Measurements from ENCODE around the gene ACOXL. TPM values are rescaled to one million over a fixed set of nuclear protein-coding genes. Genes with fewer than 3 reads are reported as not detected.

The ACOXL gene
- polyA plus RNA-seq, 3 donors: 0.35 TPM; not detected in 2

DNA sequence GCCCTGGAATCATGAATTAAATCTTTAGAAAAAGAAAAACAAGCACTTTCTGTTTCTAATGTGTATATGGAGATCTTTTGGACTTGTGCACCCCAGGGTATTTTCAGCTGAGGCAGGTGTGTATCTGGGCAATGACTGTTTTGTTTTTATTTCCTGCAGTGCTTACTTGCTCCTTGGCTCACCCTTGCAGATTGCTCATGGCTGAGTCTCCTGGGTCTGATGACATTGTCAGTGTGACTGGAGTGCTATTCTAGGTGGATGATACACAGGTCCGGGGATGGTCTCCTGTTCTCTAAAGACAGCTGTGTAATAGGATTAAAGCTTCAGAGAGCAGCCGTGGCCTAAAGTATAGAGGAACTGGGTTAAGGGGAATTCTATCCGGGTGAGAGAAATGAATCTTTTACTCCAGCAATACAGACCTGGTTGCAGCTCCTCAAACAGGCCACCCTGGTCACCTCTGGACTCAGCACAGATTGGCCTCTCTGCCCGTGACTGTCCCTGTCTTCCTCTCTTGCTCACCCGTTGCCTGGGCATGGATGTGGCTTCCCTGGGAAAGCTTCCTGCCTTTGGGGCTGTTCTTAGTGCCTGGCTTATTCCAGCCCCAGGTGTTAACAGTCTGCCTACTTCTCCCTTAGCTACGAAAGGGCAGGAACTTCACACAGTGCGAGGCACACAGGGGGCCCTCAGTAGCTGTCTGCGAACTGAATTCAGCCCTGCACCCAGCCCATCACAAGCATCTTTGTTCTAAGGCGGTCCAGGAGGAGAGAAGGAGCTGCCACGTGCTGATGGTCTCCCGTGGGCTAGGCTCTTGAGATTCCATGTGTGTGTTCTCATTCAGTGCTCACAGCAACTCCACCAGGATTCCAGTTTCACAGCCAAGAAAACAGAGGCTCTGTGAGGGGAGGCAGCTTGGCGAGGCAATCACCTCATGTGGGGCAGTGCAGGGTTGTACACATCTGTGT, 84.3 kb downstream of the ACOXL start:
- peaks cover 12 to 15% of the 10 kb centered on the region in 2 donors for H3K4me1 ChIP-seq (ENCODE audit: control insufficient read depth in 1 of 2, insufficient read depth in 2 of 2, low read length in 2 of 2)
- TF ChIP-seq, protein P1, sequence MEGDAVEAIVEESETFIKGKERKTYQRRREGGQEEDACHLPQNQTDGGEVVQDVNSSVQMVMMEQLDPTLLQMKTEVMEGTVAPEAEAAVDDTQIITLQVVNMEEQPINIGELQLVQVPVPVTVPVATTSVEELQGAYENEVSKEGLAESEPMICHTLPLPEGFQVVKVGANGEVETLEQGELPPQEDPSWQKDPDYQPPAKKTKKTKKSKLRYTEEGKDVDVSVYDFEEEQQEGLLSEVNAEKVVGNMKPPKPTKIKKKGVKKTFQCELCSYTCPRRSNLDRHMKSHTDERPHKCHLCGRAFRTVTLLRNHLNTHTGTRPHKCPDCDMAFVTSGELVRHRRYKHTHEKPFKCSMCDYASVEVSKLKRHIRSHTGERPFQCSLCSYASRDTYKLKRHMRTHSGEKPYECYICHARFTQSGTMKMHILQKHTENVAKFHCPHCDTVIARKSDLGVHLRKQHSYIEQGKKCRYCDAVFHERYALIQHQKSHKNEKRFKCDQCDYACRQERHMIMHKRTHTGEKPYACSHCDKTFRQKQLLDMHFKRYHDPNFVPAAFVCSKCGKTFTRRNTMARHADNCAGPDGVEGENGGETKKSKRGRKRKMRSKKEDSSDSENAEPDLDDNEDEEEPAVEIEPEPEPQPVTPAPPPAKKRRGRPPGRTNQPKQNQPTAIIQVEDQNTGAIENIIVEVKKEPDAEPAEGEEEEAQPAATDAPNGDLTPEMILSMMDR (IDR thresholded peaks at IDR 0.05): no peak
- H3K9ac ChIP-seq (ENCODE audit: insufficient read depth, low read length, poor library complexity, severe bottlenecking): no peak overlapping the region
- DNase-seq: no peak
- Mint-ChIP-seq H3K27ac (no peak overlapping the region), H3K4me3 (no peak overlapping the region), H3K9me3 (no peaks in the 10 kb centered on the region), H3K27me3 (ENCODE audit: low read depth in 3 of 3) (peaks cover 5 to 18% (median 11%) of the 10 kb centered on the region in 3 donors), H3K4me1 (peaks cover 19% of the 10 kb centered on the region), H3K36me3 (no peaks in the 10 kb centered on the region)
- no peaks in the 10 kb centered on the region for H4K20me1 ChIP-seq (ENCODE audit: insufficient read depth, low read length)
- H3K27me3 ChIP-seq (ENCODE audit: control insufficient read depth in 2 of 2, insufficient read depth in 2 of 2, low read length in 2 of 2): no peaks in the 10 kb centered on the region
- no peaks in the 10 kb centered on the region for H3K36me3 ChIP-seq (replicated peaks in 1 of 2; ENCODE audit: control insufficient read depth in 1 of 2, insufficient read depth in 2 of 2, low read length in 2 of 2)
- no peak overlapping the region for H2AFZ ChIP-seq (ENCODE audit: insufficient read depth, low read depth, low read length, poor library complexity, severe bottlenecking)
- H3K27ac ChIP-seq (ENCODE audit: low read depth in 1 of 2, low read length in 2 of 2): no peak overlapping the region
- 89% methylated on average over 7 of the region's 12 CpGs for WGBS (ENCODE audit: insufficient coverage)
- no peak overlapping the region for H3K4me2 ChIP-seq (replicated peaks; ENCODE audit: extremely low read depth, low read length, poor library complexity, severe bottlenecking)
- no peak overlapping the region for H3K4me3 ChIP-seq (replicated peaks in 1 of 3; ENCODE audit: low read depth in 2 of 3, low read length in 3 of 3)
- no peaks in the 10 kb centered on the region for H3K79me2 ChIP-seq (ENCODE audit: insufficient read depth, low read length)
- no peaks in the 10 kb centered on the region for H3K9me3 ChIP-seq (replicated peaks in 1 of 2; ENCODE audit: control insufficient read depth in 1 of 2, insufficient read depth in 1 of 2, low read length in 2 of 2)
- intact Hi-C loops (cut with micrococcal nuclease): loop anchor here (10.0 kb wide), 2 partner anchors 298 to 308 kb away; partner anchors contain the start of gene BCL2L11 (in 1 of the 2)

DNA sequence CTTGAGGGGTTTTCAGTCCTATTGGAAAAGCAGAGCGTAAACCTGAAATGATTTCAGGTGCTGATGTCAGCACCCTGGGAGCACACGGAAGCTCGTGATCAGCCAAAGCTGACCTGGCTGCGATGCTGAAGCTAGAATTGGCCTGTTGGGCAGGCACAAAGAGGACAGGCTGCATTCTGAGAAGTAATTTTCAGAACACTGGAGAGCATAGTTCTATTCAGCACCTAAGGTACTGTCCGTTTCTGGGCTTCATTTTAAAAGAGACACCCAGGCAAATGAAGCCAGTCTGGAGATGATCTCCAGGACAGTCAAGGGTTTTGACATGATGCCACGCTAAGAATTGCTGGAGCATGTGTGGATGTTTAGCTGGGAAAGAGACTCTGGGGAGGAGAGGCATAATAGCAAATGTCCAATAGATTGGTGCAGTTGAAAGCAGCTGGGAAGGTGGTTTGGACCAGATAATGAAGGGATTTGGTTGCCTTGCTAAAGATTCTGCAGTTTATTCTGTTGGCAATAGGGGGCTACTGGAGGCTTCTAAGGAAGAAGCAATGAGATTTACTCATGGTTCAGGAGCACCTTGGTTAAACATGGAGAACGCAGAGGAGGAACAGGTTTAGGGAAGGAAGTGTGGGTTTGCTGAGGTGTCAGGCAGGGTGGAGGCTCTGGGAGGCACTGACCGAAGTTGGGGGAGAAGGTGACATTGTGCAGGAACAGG, 86.6 kb downstream of the ACOXL start:
- Histone ChIP-seq H3K36me3 (replicated peaks in 1 of 2; ENCODE audit: control insufficient read depth in 1 of 2, insufficient read depth in 2 of 2, low read length in 2 of 2) (no peaks in the 10 kb centered on the region), H3K79me2 (ENCODE audit: insufficient read depth, low read length) (no peaks in the 10 kb centered on the region), H3K4me2 (replicated peaks; ENCODE audit: extremely low read depth, low read length, poor library complexity, severe bottlenecking) (no peak overlapping the region), H3K9ac (ENCODE audit: insufficient read depth, low read length, poor library complexity, severe bottlenecking) (no peak overlapping the region), H3K4me3 (replicated peaks in 1 of 3; ENCODE audit: low read depth in 2 of 3, low read length in 3 of 3) (no peak overlapping the region), H3K4me1 (ENCODE audit: control insufficient read depth in 1 of 2, insufficient read depth in 2 of 2, low read length in 2 of 2) (peaks cover 12 to 15% of the 10 kb centered on the region in 2 donors), H4K20me1 (ENCODE audit: insufficient read depth, low read length) (no peaks in the 10 kb centered on the region), H3K27ac (ENCODE audit: low read depth in 1 of 2, low read length in 2 of 2) (no peak overlapping the region), H3K9me3 (replicated peaks in 1 of 2; ENCODE audit: control insufficient read depth in 1 of 2, insufficient read depth in 1 of 2, low read length in 2 of 2) (no peaks in the 10 kb centered on the region), H2AFZ (ENCODE audit: insufficient read depth, low read depth, low read length, poor library complexity, severe bottlenecking) (no peak overlapping the region), H3K27me3 (ENCODE audit: control insufficient read depth in 2 of 2, insufficient read depth in 2 of 2, low read length in 2 of 2) (no peaks in the 10 kb centered on the region)
- H3K36me3 Mint-ChIP-seq: no peaks in the 10 kb centered on the region
- intact Hi-C loops (cut with micrococcal nuclease): loop anchor here (10.0 kb wide), 2 partner anchors 296 to 306 kb away; partner anchors contain the start of gene BCL2L11 (in 1 of the 2)
- peaks cover 16% of the 10 kb centered on the region for H3K4me1 Mint-ChIP-seq
- TF ChIP-seq, protein P1 (IDR thresholded peaks at IDR 0.05): no peak
- no peak for DNase-seq
- H3K9me3 Mint-ChIP-seq: peaks cover 0 to 3% (median 0%) of the 10 kb centered on the region in 7 donors
- peaks cover 6 to 18% (median 11%) of the 10 kb centered on the region in 3 donors for H3K27me3 Mint-ChIP-seq (ENCODE audit: low read depth in 3 of 3)
- H3K27ac Mint-ChIP-seq: peak overlapping the region in 2 of 7 donors; percentile 47 to 64
- 69% methylated on average over 8 of the region's 8 CpGs for WGBS (ENCODE audit: insufficient coverage)
- H3K4me3 Mint-ChIP-seq: no peak overlapping the region
